ENCODE data around the gene HKDC1. TPM values are rescaled to one million over a fixed set of nuclear protein-coding genes. Genes with fewer than 3 reads are reported as not detected.

The HKDC1 gene
- total and polyA plus RNA-seq, 10 of the 15 experiments (the other 5 are each of a cell fraction or from before 2014, with no cell fraction given) = 0.04 to 0.34 (median 0.13) TPM; not detected in 5

DNA sequence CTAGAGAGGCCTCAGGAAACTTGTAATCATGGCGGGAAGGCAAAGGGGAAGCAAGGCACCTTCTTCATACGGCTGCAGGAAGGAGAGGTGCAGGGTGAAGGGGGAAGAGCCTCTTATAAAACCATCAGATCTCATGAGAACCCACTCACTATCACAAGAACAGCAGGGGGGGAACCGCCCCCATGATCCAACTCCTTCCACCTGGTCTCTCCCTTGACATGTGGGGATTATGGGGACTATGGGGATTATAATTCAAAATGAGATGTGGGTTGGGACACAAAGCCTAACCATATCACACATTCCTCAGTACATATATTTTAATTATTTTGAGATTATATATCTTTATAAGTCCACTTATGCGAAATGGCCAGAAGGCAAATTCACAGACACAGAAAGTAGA, 67.0 kb downstream of the HKDC1 start:
- SMC1A ChIA-PET (ENCODE audit: uncharacterized antibody, unreplicated experiment) = interaction anchor here (0.8 kb wide), 1 partner anchor 10 kb away, joined by 3 read pairs; no protein-coding TSS in a partner anchor
- Histone ChIP-seq H3K9me3 (replicated peaks; ENCODE audit: control insufficient read depth, insufficient read depth, low read length) (no peaks in the 10 kb centered on the region), H3K27me3 (replicated peaks in 1 of 2; ENCODE audit: control insufficient read depth in 2 of 2, insufficient read depth in 2 of 2, low read length in 1 of 2) (no peaks in the 10 kb centered on the region; a peak in 1 of 4 replicates), H3K4me2 (ENCODE audit: control insufficient read depth, insufficient read depth) (no peak overlapping the region), H3K79me2 (ENCODE audit: control insufficient read depth, insufficient read depth, low read length) (no peaks in the 10 kb centered on the region), H2AFZ (ENCODE audit: control insufficient read depth, low read depth, low read length) (no peak overlapping the region), H3K9ac (ENCODE audit: control insufficient read depth, insufficient read depth, low read length) (no peak overlapping the region), H3K4me1 (ENCODE audit: control insufficient read depth, insufficient read depth, low read length) (no peaks in the 10 kb centered on the region), H3K27ac (ENCODE audit: control insufficient read depth, insufficient read depth) (no peak overlapping the region), H4K20me1 (ENCODE audit: control insufficient read depth, insufficient read depth) (no peaks in the 10 kb centered on the region), H3K36me3 (ENCODE audit: control insufficient read depth in 2 of 2, insufficient read depth in 2 of 2, low read length in 1 of 2) (no peaks in the 10 kb centered on the region), H3K4me3 (no peak overlapping the region)
- TF ChIP-seq LARP7 (IDR thresholded peaks at IDR 0.05) = no peak
- CTCF ChIA-PET = interaction anchor here (0.6 kb wide), 1 partner anchor 51 kb away, joined by 3 read pairs; no protein-coding TSS in a partner anchor
- in situ Hi-C loops (cut with MboI) (no loop called here), intact Hi-C loops (cut with micrococcal nuclease; ENCODE audit: unreplicated experiment) (no loop called here)
- BruUV-seq (replicated peaks) = no TSS peak
- RAD21 ChIA-PET (ENCODE audit: unreplicated experiment) = no interaction called here
- POLR2A ChIA-PET = no interaction called here
- DNase-seq (ENCODE audit: low read depth, low spot score) (no peak), ATAC-seq (no peak), FAIRE-seq (no peak)
- WGBS (ENCODE audit: insufficient coverage, insufficient replicate concordance, low lambda C conversion rate, missing lambda C conversion rate) = 63% methylated on average over 4 of the region's 4 CpGs

DNA sequence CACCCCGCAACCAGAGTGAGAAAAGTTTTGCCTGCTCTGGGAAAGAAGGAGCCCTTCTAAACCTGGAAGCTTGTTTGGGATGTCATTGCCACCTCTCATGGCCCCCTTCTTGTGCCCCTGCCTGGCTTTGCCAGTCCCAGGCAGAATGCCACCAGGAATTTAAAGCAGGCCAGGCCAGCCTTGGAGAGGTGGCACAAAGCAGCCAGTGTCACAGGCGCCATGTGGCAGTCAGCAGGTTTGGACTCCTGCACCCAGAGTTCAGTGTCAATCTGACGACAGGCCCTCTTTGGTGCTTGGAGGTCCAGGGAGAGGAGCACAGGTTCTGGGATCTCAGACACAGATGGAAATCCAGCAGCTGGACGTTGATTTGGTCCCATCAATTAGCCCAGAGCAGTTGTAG, 70.9 kb downstream of the HKDC1 start:
- POLR2A ChIA-PET = no interaction called here
- WGBS (ENCODE audit: insufficient coverage, insufficient replicate concordance, low lambda C conversion rate, missing lambda C conversion rate) = 46% methylated on average over 4 of the region's 4 CpGs

More for the DNA sequence above, 70.9 kb downstream of the HKDC1 start:
- Histone ChIP-seq H3K4me1 (ENCODE audit: control insufficient read depth, insufficient read depth, low read length) (no peaks in the 10 kb centered on the region), H3K4me2 (ENCODE audit: control insufficient read depth, insufficient read depth) (no peak overlapping the region), H3K27me3 (replicated peaks in 1 of 2; ENCODE audit: control insufficient read depth in 2 of 2, insufficient read depth in 2 of 2, low read length in 1 of 2) (no peaks in the 10 kb centered on the region; a peak in 1 of 4 replicates), H3K9me3 (replicated peaks; ENCODE audit: control insufficient read depth, insufficient read depth, low read length) (no peaks in the 10 kb centered on the region), H3K36me3 (ENCODE audit: control insufficient read depth in 2 of 2, insufficient read depth in 2 of 2, low read length in 1 of 2) (no peaks in the 10 kb centered on the region), H2AFZ (ENCODE audit: control insufficient read depth, low read depth, low read length) (no peak overlapping the region), H3K27ac (ENCODE audit: control insufficient read depth, insufficient read depth) (no peak overlapping the region), H3K79me2 (ENCODE audit: control insufficient read depth, insufficient read depth, low read length) (no peaks in the 10 kb centered on the region), H3K9ac (ENCODE audit: control insufficient read depth, insufficient read depth, low read length) (no peak overlapping the region), H4K20me1 (ENCODE audit: control insufficient read depth, insufficient read depth) (no peaks in the 10 kb centered on the region), H3K4me3 (no peak overlapping the region)
- ChIA-PET CTCF (no interaction called here), SMC1A (ENCODE audit: uncharacterized antibody, unreplicated experiment) (no interaction called here), RAD21 (ENCODE audit: unreplicated experiment) (no interaction called here)
- TF ChIP-seq SMAD1 (IDR thresholded peaks at IDR 0.05; ENCODE audit: low read depth, partially characterized antibody) = no peak
- TF ChIP-seq RAD21 (IDR thresholded peaks at IDR 0.05; ENCODE audit: insufficient read depth, low read depth, low read length) = no peak
- no peak for TF ChIP-seq EED (IDR thresholded peaks at IDR 0.05; ENCODE audit: low read depth)
- no peak for TF ChIP-seq BRCA1 (IDR thresholded peaks at IDR 0.05; ENCODE audit: low read depth, low read length)
- TF ChIP-seq CHD2 (IDR thresholded peaks at IDR 0.05; ENCODE audit: borderline replicate concordance, low read depth, low read length) = no peak
- DNase-seq (ENCODE audit: low read depth, low spot score) (no peak), ATAC-seq (no peak), FAIRE-seq (no peak)
- intact Hi-C loops (cut with micrococcal nuclease; ENCODE audit: unreplicated experiment) (no loop called here), in situ Hi-C loops (cut with MboI) (no loop called here)
- no TSS peak for BruUV-seq (replicated peaks)

All from GM12878 (cell line).